ENCODE results near the gene HTR3C. TPM values are rescaled to one million over a fixed set of nuclear protein-coding genes. Genes with fewer than 3 reads are reported as not detected.

HTR3C gene
- total RNA-seq, 2 donors from 2014 or later = not detected

- no peak for ATAC-seq
- intact Hi-C loops (cut with DNase I) = no loop called here
- no peak for DNase-seq
These were observed 25.0 kb downstream of the HTR3C start for GRCh38 chr3:184077881-184078280.

GRCh38 chr3:184078851-184079250 lies 26.0 kb downstream of the HTR3C start:
- intact Hi-C loops (cut with DNase I) = no loop called here
- DNase-seq (no peak), ATAC-seq (no peak)

- ATAC-seq = no peak
- intact Hi-C loops (cut with DNase I) = no loop called here
- DNase-seq = no peak
These were observed 28.4 kb downstream of the HTR3C start for GRCh38 chr3:184081116-184081830.

GRCh38 chr3:184082034-184082433 lies 29.2 kb downstream of the HTR3C start:
- DNase-seq (no peak), ATAC-seq (no peak)
- intact Hi-C loops (cut with DNase I) = no loop called here

- intact Hi-C loops (cut with DNase I) = no loop called here
- no peak for ATAC-seq
These were observed 29.6 kb downstream of the HTR3C start for GRCh38 chr3:184082465-184082864.

GRCh38 chr3:184085389-184085852 lies 32.6 kb downstream of the HTR3C start:
- DNase-seq = no peak
- no peak for ATAC-seq
- intact Hi-C loops (cut with DNase I) = no loop called here

More at GRCh38 chr3:184082465-184082864, 29.6 kb downstream of the HTR3C start:
- DNase-seq = no peak

GRCh38 chr3:184092199-184092598 lies 39.4 kb downstream of the HTR3C start:
- intact Hi-C loops (cut with DNase I) = no loop called here
- ATAC-seq (no peak), DNase-seq (no peak)

DNA sequence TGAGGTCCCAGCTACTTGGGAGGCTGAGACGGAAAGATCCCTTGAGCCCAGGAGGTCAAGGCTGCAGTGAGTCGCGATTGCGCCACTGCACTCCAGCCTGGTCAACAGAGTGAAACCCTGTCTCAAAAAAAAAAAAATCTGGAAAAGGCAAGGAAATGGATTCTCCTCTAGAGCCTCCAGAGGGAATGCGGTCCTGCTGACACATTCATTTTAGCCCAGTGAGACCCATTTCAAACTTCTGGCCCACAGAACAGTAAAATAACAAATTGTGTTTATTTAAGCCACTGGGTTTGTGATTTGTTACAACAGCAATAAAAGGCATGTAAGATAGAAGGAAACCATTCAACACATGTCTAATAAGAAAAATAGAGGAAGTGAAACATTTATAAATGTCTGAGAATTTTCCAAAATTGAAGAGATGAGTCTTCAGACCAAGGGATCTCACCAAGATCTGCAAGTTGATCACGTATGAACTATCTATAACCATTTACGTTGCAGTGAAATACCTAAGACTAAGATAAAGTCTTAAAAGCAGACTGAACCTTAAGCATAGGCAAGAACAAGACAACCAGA lies 44.0 kb downstream of the HTR3C start, which contains the start of gene HTR3E:
Gene HTR3E, plus strand, starts transcription at position 254 of the 573 bp plus-strand sequence. CDS start 466 bp downstream, outside the sequence.
- DNase-seq (no peak), ATAC-seq (no peak)
- intact Hi-C loops (cut with DNase I) = no loop called here

- ATAC-seq = no peak
- no peak for DNase-seq
- intact Hi-C loops (cut with DNase I) = no loop called here
These were observed 44.7 kb downstream of the HTR3C start for GRCh38 chr3:184097556-184097955.

- ATAC-seq (no peak), DNase-seq (no peak)
- intact Hi-C loops (cut with DNase I) = no loop called here
These were observed 47.2 kb downstream of the HTR3C start for GRCh38 chr3:184099806-184100686.

Other genes starting within 250 kb of the HTR3C start
- gene MAP6D1, start 227.5 kb upstream of the HTR3C start, total RNA-seq = 1 to 10 TPM; 2.0 to 2.2 TPM
- gene PARL, start 168.2 kb upstream of the HTR3C start, total RNA-seq = 10 to 100 TPM; 51.7 to 81.1 TPM
- gene ABCC5, start 35.2 kb upstream of the HTR3C start, total RNA-seq = 10 to 100 TPM; 40.2 to 69.2 TPM
- not detected for gene HTR3D, start 21.3 kb upstream of the HTR3C start, total RNA-seq
- not detected for gene HTR3E, start 44.0 kb downstream of the HTR3C start, total RNA-seq
- gene EIF2B5, start 82.3 kb downstream of the HTR3C start, total RNA-seq = 10 to 100 TPM; 29.1 to 30.5 TPM
- 10 to 100 TPM; 42.6 to 66.2 TPM for gene DVL3, start 102.3 kb downstream of the HTR3C start, total RNA-seq
- gene AP2M1, start 121.8 kb downstream of the HTR3C start, total RNA-seq = 100 to 1,000 TPM; 278 to 314 TPM
- gene ABCF3, start 133.2 kb downstream of the HTR3C start, total RNA-seq = 10 to 100 TPM; 54.4 to 78.2 TPM
- gene VWA5B2, start 176.5 kb downstream of the HTR3C start, total RNA-seq = not detected
- gene ALG3, start 195.9 kb downstream of the HTR3C start, total RNA-seq = 10 to 100 TPM; 23.2 to 28.2 TPM
- 1 to 10 TPM; 1.9 to 3.1 TPM for gene EEF1AKMT4, start 196.6 kb downstream of the HTR3C start, total RNA-seq
- under 1 TPM in 1 of 2 donors, not detected in 1; 0.18 TPM for gene CAMK2N2, start 208.5 kb downstream of the HTR3C start, total RNA-seq
- gene ECE2, start 223.0 kb downstream of the HTR3C start, total RNA-seq = 1 to 10 TPM in 1 of 2 donors, not detected in 1; 1.1 TPM
- gene PSMD2, start 246.2 kb downstream of the HTR3C start, total RNA-seq = 100 to 1,000 TPM; 176 to 217 TPM